Mesenchymal stem cell (in vitro differentiated cells and primary cell): Measurements from ENCODE around the gene ARMC9.

Source experiments
- DNase-seq: peaks from one replicate; pipeline ENCODE4 v3.0.0-alpha.2; 2013
- H2AFZ ChIP-seq: one replicate; pipeline ENCODE4 v1.6.1; 2013; ENCODE audit warnings: low read depth, mild to moderate bottlenecking, control low read depth, inconsistent platforms, low read length, moderate library complexity
- H2AK5ac ChIP-seq: 2 replicates; pipeline ENCODE4 v1.6.1; 2013; ENCODE audit warnings: low read length, moderate library complexity, mild to moderate bottlenecking, inconsistent platforms; ENCODE audit not compliant: severe bottlenecking
- H2BK120ac ChIP-seq: one replicate; pipeline ENCODE4 v1.6.1; 2013; ENCODE audit warnings: low read depth, mild to moderate bottlenecking, inconsistent platforms, low read length, moderate library complexity
- H2BK12ac ChIP-seq, 2 experiments: one replicate each; pipeline ENCODE4 v1.6.1; 2013; ENCODE audit warnings: inconsistent platforms in 2 of 2, low read length in 2 of 2, mild to moderate bottlenecking in 2 of 2, moderate library complexity in 2 of 2, control low read depth in 1 of 2
- H2BK15ac ChIP-seq: one replicate; pipeline ENCODE4 v1.6.1; 2013; ENCODE audit warnings: mild to moderate bottlenecking, low read depth, inconsistent platforms; ENCODE audit not compliant: poor library complexity, severe bottlenecking
- H2BK5ac ChIP-seq: 2 replicates; pipeline ENCODE4 v1.6.1; 2013; ENCODE audit warnings: low read depth, mild to moderate bottlenecking, low read length, control low read depth, inconsistent platforms; ENCODE audit not compliant: poor library complexity, severe bottlenecking
- H3K14ac ChIP-seq, 2 experiments: one replicate each; pipeline ENCODE4 v1.6.1; 2013; ENCODE audit warnings: inconsistent platforms in 2 of 2, low read length in 2 of 2, control low read depth in 1 of 2, mild to moderate bottlenecking in 1 of 2, moderate library complexity in 1 of 2
- H3K18ac ChIP-seq, 2 experiments: one replicate each; pipeline ENCODE4 v1.6.1; 2013; ENCODE audit warnings: inconsistent platforms in 2 of 2, low read length in 2 of 2, control low read depth in 1 of 2, low read depth in 1 of 2, mild to moderate bottlenecking in 1 of 2
- H3K23ac ChIP-seq, 2 experiments: one replicate each; pipeline ENCODE4 v1.6.1; 2013; ENCODE audit warnings: inconsistent platforms in 2 of 2, low read length in 2 of 2, mild to moderate bottlenecking in 2 of 2, moderate library complexity in 2 of 2, control low read depth in 1 of 2
- H3K27ac ChIP-seq: 2 replicates; pipeline ENCODE4 v1.5.1; 2013; ENCODE audit warnings: mild to moderate bottlenecking, moderate library complexity, low read length, control low read depth, inconsistent platforms; ENCODE audit not compliant: poor library complexity, severe bottlenecking
- H3K27me3 ChIP-seq, 2 experiments: 2 replicates each; pipeline versions ENCODE4 v1.6.1 to v1.7.0; 2013; ENCODE audit warnings: low read length in 2 of 2, mild to moderate bottlenecking in 2 of 2, moderate library complexity in 2 of 2, control low read depth in 1 of 2, inconsistent platforms in 1 of 2; ENCODE audit not compliant: control insufficient read depth in 1 of 2, insufficient read depth in 1 of 2
- H3K36me3 ChIP-seq, 2 experiments: 2 replicates each; pipeline versions ENCODE4 v1.6.1 to v1.7.0; 2013; ENCODE audit warnings: low read length in 2 of 2, control low read depth in 1 of 2, inconsistent platforms in 1 of 2, low read depth in 1 of 2, mild to moderate bottlenecking in 1 of 2; ENCODE audit not compliant: insufficient read depth in 2 of 2, control insufficient read depth in 1 of 2
- H3K4ac ChIP-seq, 2 experiments: one replicate each; pipeline ENCODE4 v1.6.1; 2013; ENCODE audit warnings: inconsistent platforms in 2 of 2, low read length in 2 of 2, mild to moderate bottlenecking in 2 of 2, moderate library complexity in 2 of 2, control low read depth in 1 of 2, low read depth in 1 of 2
- H3K4me1 ChIP-seq: 2 replicates; pipeline ENCODE4 v1.6.1; 2013; ENCODE audit warnings: low read depth, low read length, control low read depth; ENCODE audit not compliant: control insufficient read depth, insufficient read depth
- H3K4me2 ChIP-seq: 2 replicates; pipeline ENCODE4 v1.6.1; 2013; ENCODE audit warnings: low read length, mild to moderate bottlenecking, inconsistent platforms; ENCODE audit not compliant: poor library complexity, severe bottlenecking
- H3K4me3 ChIP-seq, 2 experiments: 2 replicates each; pipeline versions ENCODE4 v1.5.1 to v1.7.0; 2013; ENCODE audit warnings: low read length in 2 of 2, mild to moderate bottlenecking in 2 of 2, control low read depth in 1 of 2, low read depth in 1 of 2; ENCODE audit not compliant: insufficient read depth in 1 of 2
- H3K79me1 ChIP-seq: replicated peaks from 2 replicates; pipeline ENCODE4 v1.6.1; 2013; ENCODE audit warnings: mild to moderate bottlenecking, control low read depth, low read length, inconsistent platforms; ENCODE audit not compliant: poor library complexity, severe bottlenecking
- H3K9ac ChIP-seq: 2 replicates; pipeline ENCODE4 v1.7.0; 2013; ENCODE audit warnings: mild to moderate bottlenecking, low read length, moderate library complexity
- H3K9me3 ChIP-seq: 2 replicates; pipeline ENCODE4 v1.7.0; 2013; ENCODE audit warnings: mild to moderate bottlenecking, low read length; ENCODE audit not compliant: control insufficient read depth
- H4K8ac ChIP-seq: one replicate; pipeline ENCODE4 v1.6.1; 2013; ENCODE audit warnings: inconsistent platforms, mild to moderate bottlenecking, low read length, moderate library complexity
- H4K91ac ChIP-seq: one replicate; pipeline ENCODE4 v1.6.1; 2013; ENCODE audit warnings: mild to moderate bottlenecking, low read length, inconsistent platforms
- WGBS: methylation state at CpG from one replicate; pipeline ENCODE4 v1.1.7; 2013; ENCODE audit warnings: mixed read lengths; 5-methylcytosine and 5-hydroxymethylcytosine counted together

Gene ARMC9

DNA sequence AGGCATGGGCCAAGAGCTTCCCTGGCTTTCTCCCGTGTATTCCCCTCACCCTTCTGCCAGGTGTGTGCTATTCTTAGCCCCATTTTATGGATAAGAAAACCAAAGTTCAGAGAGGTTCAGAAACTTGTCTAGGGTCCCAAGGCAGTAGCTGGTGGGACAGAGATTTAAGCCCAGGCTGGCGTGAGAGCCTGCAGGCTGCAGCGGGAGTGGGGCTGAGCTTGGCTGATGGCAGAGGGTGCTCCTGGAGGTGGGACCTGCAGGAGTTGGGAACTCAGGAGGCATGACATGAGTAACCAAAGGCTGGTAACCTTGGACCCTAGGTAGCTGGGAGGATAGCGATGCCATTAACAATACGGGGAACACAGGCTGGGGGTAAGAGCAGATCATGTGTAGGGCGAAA, 109.8 kb downstream of the ARMC9 start:
- Histone ChIP-seq H3K18ac (no peak overlapping the region), H3K14ac (peak overlapping the region in 1 of 2 experiments; percentile 62), H2BK15ac (no peak overlapping the region), H2AFZ (no peak overlapping the region), H3K4me2 (no peak overlapping the region), H3K4me1 (peaks cover 10% of the 10 kb centered on the region), H3K36me3 (peaks cover 35 to 72% of the 10 kb centered on the region in 2 experiments), H3K9ac (no peak overlapping the region), H2BK12ac (no peak overlapping the region), H3K23ac (no peak overlapping the region), H2BK5ac (no peak overlapping the region), H3K27me3 (no peaks in the 10 kb centered on the region), H3K4ac (no peak overlapping the region), H2AK5ac (peak overlapping the region; percentile 14), H3K27ac (no peak overlapping the region), H3K4me3 (no peak overlapping the region), H4K91ac (no peak overlapping the region), H3K9me3 (no peaks in the 10 kb centered on the region), H4K8ac (no peak overlapping the region), H2BK120ac (no peak overlapping the region), H3K79me1 (peaks cover 4% of the 10 kb centered on the region)
- WGBS, result 99% methylated on average over 5 of the region's 6 CpGs
- no peak for DNase-seq

GRCh38 chr2:231308631-231309428, 110.4 kb downstream of the ARMC9 start:
- H2BK5ac ChIP-seq, result no peak overlapping the region
- no peak overlapping the region for H4K91ac ChIP-seq
- peak; percentile 86 for DNase-seq
- H3K4ac ChIP-seq, result no peak overlapping the region
- H3K14ac ChIP-seq, result peak overlapping the region in 1 of 2 experiments; percentile 49
- no peak overlapping the region for H3K4me2 ChIP-seq
- no peak overlapping the region for H2AFZ ChIP-seq
- H3K4me3 ChIP-seq, result no peak overlapping the region
- no peak overlapping the region for H2BK15ac ChIP-seq
- no peak overlapping the region for H3K23ac ChIP-seq
- H3K9ac ChIP-seq, result peak overlapping the region; percentile 49
- H3K4me1 ChIP-seq, result peaks cover 10% of the 10 kb centered on the region
- H3K18ac ChIP-seq, result no peak overlapping the region
- no peak overlapping the region for H2BK12ac ChIP-seq
- H3K36me3 ChIP-seq, result peaks cover 35 to 71% of the 10 kb centered on the region in 2 experiments
- H3K27me3 ChIP-seq, result no peaks in the 10 kb centered on the region
- H3K79me1 ChIP-seq, result peaks cover 4% of the 10 kb centered on the region
- no peak overlapping the region for H2AK5ac ChIP-seq
- H2BK120ac ChIP-seq, result no peak overlapping the region
- H3K27ac ChIP-seq, result no peak overlapping the region
- no peak overlapping the region for H4K8ac ChIP-seq
- WGBS, result 93% methylated on average over 14 of the region's 16 CpGs
- H3K9me3 ChIP-seq, result no peaks in the 10 kb centered on the region

DNA sequence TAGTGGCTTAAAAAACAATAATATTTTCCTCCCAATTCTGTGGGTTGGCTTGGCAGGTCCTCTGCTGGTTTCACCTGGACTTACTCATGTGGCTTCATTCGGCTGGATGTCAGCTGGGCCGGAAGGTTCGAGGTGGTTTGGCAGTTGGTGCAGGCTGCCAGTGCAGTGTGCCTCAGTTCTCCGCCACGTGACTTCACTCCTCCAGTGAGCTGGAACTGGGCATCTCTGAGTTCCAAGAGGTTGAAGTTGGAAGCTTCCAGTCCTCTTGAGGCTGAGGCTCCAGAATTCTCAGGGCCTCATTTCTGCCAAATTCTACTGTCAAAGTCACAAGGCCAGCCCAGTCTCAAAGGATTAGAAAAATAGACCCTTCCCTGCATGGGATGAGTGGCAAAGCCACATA, 113.6 kb downstream of the ARMC9 start:
- no peak overlapping the region for H3K18ac ChIP-seq
- peaks cover 4% of the 10 kb centered on the region for H3K79me1 ChIP-seq
- no peak overlapping the region for H3K4ac ChIP-seq
- H3K9ac ChIP-seq, result no peak overlapping the region
- H3K14ac ChIP-seq, result no peak overlapping the region
- no peak overlapping the region for H3K23ac ChIP-seq
- no peak overlapping the region for H2BK5ac ChIP-seq
- H4K91ac ChIP-seq, result no peak overlapping the region
- no peak overlapping the region for H2AFZ ChIP-seq
- H3K4me2 ChIP-seq, result no peak overlapping the region
- peaks cover 8% of the 10 kb centered on the region for H3K4me1 ChIP-seq
- no peak overlapping the region for H3K27ac ChIP-seq
- H2AK5ac ChIP-seq, result no peak overlapping the region
- H3K4me3 ChIP-seq, result no peak overlapping the region
- no peaks in the 10 kb centered on the region for H3K27me3 ChIP-seq
- WGBS, result 100% methylated on average over 5 of the region's 5 CpGs
- no peak for DNase-seq
- H2BK15ac ChIP-seq, result no peak overlapping the region
- no peak overlapping the region for H2BK120ac ChIP-seq
- H4K8ac ChIP-seq, result peak overlapping the region; percentile 1
- H3K36me3 ChIP-seq, result peaks cover 30 to 54% of the 10 kb centered on the region in 2 experiments
- H2BK12ac ChIP-seq, result no peak overlapping the region
- H3K9me3 ChIP-seq, result no peaks in the 10 kb centered on the region

GRCh38 chr2:231315896-231316295, 117.5 kb downstream of the ARMC9 start:
- Histone ChIP-seq H3K27me3 (no peaks in the 10 kb centered on the region), H4K91ac (no peak overlapping the region), H3K4me1 (peaks cover 2% of the 10 kb centered on the region), H2BK120ac (no peak overlapping the region), H3K4ac (no peak overlapping the region), H3K4me2 (no peak overlapping the region), H3K18ac (no peak overlapping the region), H3K9ac (no peak overlapping the region), H4K8ac (no peak overlapping the region), H2AFZ (no peak overlapping the region), H3K9me3 (no peaks in the 10 kb centered on the region), H3K36me3 (peaks cover 35 to 70% of the 10 kb centered on the region in 2 experiments), H3K14ac (no peak overlapping the region), H3K23ac (no peak overlapping the region), H3K4me3 (no peak overlapping the region), H3K79me1 (peaks cover 9% of the 10 kb centered on the region), H3K27ac (no peak overlapping the region), H2BK15ac (no peak overlapping the region), H2BK12ac (no peak overlapping the region), H2BK5ac (no peak overlapping the region), H2AK5ac (no peak overlapping the region)
- no CpG with 5 or more reads among the region's 3 CpGs for WGBS
- DNase-seq, result no peak
